Neural progenitor cell (in vitro differentiated cells): ENCODE data around the gene IDNK.

Experiments used
- EZH2 ChIP-seq: fragments of 200-600 bp; sonication (generic); IDR thresholded peaks from 2 replicates; pipeline ENCODE4 v1.6.1; 2017; ENCODE audit warnings: antibody characterized with exemption, mild to moderate bottlenecking, moderate library complexity
- TF ChIP-seq, protein P1 (sequence below): fragments of 200-600 bp; sonication (generic); IDR thresholded peaks from 2 replicates; pipeline ENCODE4 v1.5.1; 2017; ENCODE audit warnings: antibody characterized with exemption, mild to moderate bottlenecking

GRCh38 chr9:83642793-83643192 lies 19.9 kb downstream of the IDNK start:
- TF ChIP-seq, protein P1, sequence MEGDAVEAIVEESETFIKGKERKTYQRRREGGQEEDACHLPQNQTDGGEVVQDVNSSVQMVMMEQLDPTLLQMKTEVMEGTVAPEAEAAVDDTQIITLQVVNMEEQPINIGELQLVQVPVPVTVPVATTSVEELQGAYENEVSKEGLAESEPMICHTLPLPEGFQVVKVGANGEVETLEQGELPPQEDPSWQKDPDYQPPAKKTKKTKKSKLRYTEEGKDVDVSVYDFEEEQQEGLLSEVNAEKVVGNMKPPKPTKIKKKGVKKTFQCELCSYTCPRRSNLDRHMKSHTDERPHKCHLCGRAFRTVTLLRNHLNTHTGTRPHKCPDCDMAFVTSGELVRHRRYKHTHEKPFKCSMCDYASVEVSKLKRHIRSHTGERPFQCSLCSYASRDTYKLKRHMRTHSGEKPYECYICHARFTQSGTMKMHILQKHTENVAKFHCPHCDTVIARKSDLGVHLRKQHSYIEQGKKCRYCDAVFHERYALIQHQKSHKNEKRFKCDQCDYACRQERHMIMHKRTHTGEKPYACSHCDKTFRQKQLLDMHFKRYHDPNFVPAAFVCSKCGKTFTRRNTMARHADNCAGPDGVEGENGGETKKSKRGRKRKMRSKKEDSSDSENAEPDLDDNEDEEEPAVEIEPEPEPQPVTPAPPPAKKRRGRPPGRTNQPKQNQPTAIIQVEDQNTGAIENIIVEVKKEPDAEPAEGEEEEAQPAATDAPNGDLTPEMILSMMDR = peak; percentile 11
- TF ChIP-seq EZH2 = no peak
